Skeletal muscle tissue (tissue), 4 donors: ENCODE results near the gene TSPAN32. TPM values are rescaled to one million over a fixed set of nuclear protein-coding genes. Genes with fewer than 3 reads are reported as not detected.
"Not testable (repeated sequence)": the region's sequence is repeated elsewhere in the genome, so short reads cannot be mapped to it uniquely, and the experiment has no call there.

Source experiments
- H3K27ac ChIP-seq: one replicate; pipeline ENCODE4 v1.7.0; 2013; ENCODE audit warnings: mild to moderate bottlenecking, low read depth, low read length, inconsistent platforms
- H3K27me3 ChIP-seq, 3 donors: one replicate each; pipeline ENCODE4 v1.7.0; 2013; ENCODE audit warnings: low read length in 3 of 3; ENCODE audit not compliant: control insufficient read depth in 3 of 3, insufficient read depth in 3 of 3
- H3K36me3 ChIP-seq, 3 donors: one replicate each; pipeline ENCODE4 v1.7.0; 2013; ENCODE audit warnings: low read length in 3 of 3; ENCODE audit not compliant: control insufficient read depth in 3 of 3, insufficient read depth in 3 of 3
- H3K4me1 ChIP-seq, 3 donors: one replicate each; pipeline ENCODE4 v1.7.0; 2013; ENCODE audit warnings: low read length in 3 of 3, mild to moderate bottlenecking in 3 of 3; ENCODE audit not compliant: control insufficient read depth in 3 of 3, insufficient read depth in 3 of 3
- H3K4me3 ChIP-seq, 3 donors: one replicate each; pipeline ENCODE4 v1.7.0; 2013; ENCODE audit warnings: low read length in 3 of 3
- H3K9ac ChIP-seq, 3 donors: one replicate each; pipeline ENCODE4 v1.7.0; 2013; ENCODE audit warnings: low read length in 3 of 3, mild to moderate bottlenecking in 3 of 3, moderate library complexity in 2 of 3, low read depth in 1 of 3
- H3K9me3 ChIP-seq, 3 donors: one replicate each; pipeline ENCODE4 v1.7.0; 2013; ENCODE audit warnings: low read length in 3 of 3; ENCODE audit not compliant: control insufficient read depth in 3 of 3
- total RNA-seq: library from RNA; depleted of rRNA; stranded (reverse); fragments of >200 nt; gene quantifications from one replicate; pipeline ENCODE4 v1.2.3, GENCODE V29; 2014
- donor health status: Osteomylitis.

The TSPAN32 gene
- total RNA-seq, 1 donor from 2014 or later = 2.1 TPM

- Histone ChIP-seq H3K4me3 (no peak overlapping the region), H3K9me3 (no peaks in the 10 kb centered on the region), H3K4me1 (no peaks in the 10 kb centered on the region), H3K9ac (no peak overlapping the region), H3K27ac (no peak overlapping the region), H3K27me3 (peaks cover 53 to 77% (median 74%) of the 10 kb centered on the region in 3 donors), H3K36me3 (no peaks in the 10 kb centered on the region)
Observed at GRCh38 chr11:2272946-2273280, 28.9 kb upstream of the TSPAN32 start.

DNA sequence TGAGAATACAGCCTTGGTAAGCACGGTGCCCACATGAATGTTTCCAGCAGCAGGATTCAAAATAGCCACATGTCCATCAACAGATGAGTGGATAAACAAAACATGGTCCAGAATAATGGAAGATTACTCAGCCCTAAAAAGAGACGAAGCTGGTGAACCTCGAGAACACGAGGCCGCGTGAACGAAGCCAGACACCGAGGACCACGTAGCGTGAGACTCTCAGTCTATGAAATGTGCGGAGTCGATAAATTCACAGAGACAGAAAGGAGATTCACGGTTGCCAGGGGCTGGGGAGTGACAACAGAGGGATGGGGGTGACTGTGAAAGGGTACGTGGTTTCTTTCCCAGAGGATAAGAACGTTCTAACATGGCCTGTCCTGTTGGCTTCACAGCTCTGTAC is 28.5 kb upstream of the TSPAN32 start:
- no peak overlapping the region for H3K9ac ChIP-seq
- no peak overlapping the region for H3K4me3 ChIP-seq
- no peaks in the 10 kb centered on the region for H3K36me3 ChIP-seq
- no peaks in the 10 kb centered on the region for H3K4me1 ChIP-seq
- peaks cover 49 to 73% (median 70%) of the 10 kb centered on the region in 3 donors for H3K27me3 ChIP-seq
- H3K9me3 ChIP-seq = no peaks in the 10 kb centered on the region
- H3K27ac ChIP-seq = no peak overlapping the region

DNA sequence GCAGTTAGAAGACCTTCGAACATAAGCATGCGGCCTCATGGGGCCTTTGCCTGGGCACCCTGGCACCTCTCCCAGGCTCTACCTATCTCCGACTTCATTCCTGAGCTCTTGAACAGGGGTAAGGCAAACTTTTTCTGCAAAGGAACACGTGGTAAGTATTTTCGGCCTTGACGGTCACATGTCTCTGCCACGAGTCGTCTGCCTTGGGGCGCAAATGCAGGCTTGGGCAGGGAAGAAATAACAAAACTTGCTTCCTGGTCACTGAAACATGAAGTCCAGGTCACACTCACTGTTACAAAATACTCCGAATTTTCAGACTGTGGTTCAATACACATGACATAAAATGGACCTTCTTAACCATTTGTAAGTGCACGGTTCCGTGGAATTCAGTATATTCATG is 28.0 kb upstream of the TSPAN32 start:
- Histone ChIP-seq H3K4me3 (no peak overlapping the region), H3K4me1 (no peaks in the 10 kb centered on the region), H3K27me3 (peaks cover 47 to 69% (median 65%) of the 10 kb centered on the region in 3 donors), H3K9me3 (no peaks in the 10 kb centered on the region), H3K36me3 (no peaks in the 10 kb centered on the region), H3K9ac (no peak overlapping the region), H3K27ac (no peak overlapping the region)

GRCh38 chr11:2275334-2276279 is 26.2 kb upstream of the TSPAN32 start:
- Histone ChIP-seq H3K4me1 (no peaks in the 10 kb centered on the region), H3K9ac (no peak overlapping the region), H3K4me3 (no peak overlapping the region), H3K36me3 (no peaks in the 10 kb centered on the region), H3K27ac (no peak overlapping the region), H3K27me3 (peaks cover 41 to 52% (median 50%) of the 10 kb centered on the region in 3 donors), H3K9me3 (no peaks in the 10 kb centered on the region)

- no peaks in the 10 kb centered on the region for H3K4me1 ChIP-seq
- no peak overlapping the region for H3K4me3 ChIP-seq
- H3K36me3 ChIP-seq = no peaks in the 10 kb centered on the region
- no peak overlapping the region for H3K27ac ChIP-seq
- H3K9ac ChIP-seq = no peak overlapping the region
- peaks cover 36 to 45% (median 41%) of the 10 kb centered on the region in 3 donors for H3K27me3 ChIP-seq
- H3K9me3 ChIP-seq = no peaks in the 10 kb centered on the region
Observed at GRCh38 chr11:2276280-2277007, 25.4 kb upstream of the TSPAN32 start.

DNA sequence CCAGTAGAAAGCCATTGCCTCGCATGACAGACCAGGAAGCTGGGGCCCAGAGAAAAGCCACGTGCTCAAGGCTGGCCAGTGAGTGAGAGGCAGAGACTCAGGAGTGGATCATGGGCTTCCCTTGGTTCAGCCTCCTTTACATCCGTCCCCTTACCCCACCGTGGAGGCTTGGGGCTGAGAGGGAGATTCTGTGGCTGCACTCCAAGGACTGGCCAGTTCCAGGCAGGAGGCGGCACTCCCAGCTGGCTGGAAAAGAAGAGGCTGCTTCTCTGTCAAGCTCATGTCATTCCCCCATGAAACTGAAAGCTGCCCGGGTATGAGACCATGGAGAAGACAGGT is 24.8 kb upstream of the TSPAN32 start:
- H3K9me3 ChIP-seq = no peaks in the 10 kb centered on the region
- H3K4me1 ChIP-seq = no peaks in the 10 kb centered on the region
- H3K4me3 ChIP-seq = no peak overlapping the region
- H3K27ac ChIP-seq = no peak overlapping the region
- no peak overlapping the region for H3K9ac ChIP-seq
- H3K27me3 ChIP-seq = peaks cover 31 to 40% (median 36%) of the 10 kb centered on the region in 3 donors
- no peaks in the 10 kb centered on the region for H3K36me3 ChIP-seq

DNA sequence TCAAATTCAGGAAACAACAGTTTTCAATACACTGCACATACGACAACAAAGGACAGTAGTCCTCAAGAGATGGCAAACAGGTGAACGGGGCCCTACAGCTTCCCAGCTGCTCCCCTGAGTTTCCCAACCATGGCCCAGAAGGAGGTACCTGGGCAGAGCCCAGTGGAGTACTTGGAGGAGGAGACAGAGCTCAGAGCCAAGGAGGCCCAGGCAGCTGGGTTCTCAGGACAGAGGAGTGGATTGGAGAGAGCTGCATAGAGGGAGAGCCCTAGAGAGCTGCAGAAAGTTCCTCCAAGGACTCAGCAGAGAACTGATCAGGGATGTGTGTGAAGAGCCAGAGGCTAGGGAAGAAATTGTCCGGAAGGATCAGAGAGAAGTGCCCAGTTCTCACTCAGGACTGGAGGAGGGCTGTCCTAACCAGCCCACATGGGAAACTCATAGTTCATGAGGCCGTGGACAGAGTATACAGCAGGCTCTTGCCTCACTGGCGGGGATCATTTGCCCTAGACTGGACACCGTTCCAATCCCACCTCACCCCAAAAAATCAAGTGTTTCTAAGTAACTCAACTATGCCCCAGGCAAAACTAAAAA is 23.8 kb upstream of the TSPAN32 start:
- Histone ChIP-seq H3K9me3 (no peaks in the 10 kb centered on the region), H3K27ac (no peak overlapping the region), H3K27me3 (peaks cover 20 to 32% (median 25%) of the 10 kb centered on the region in 3 donors), H3K9ac (no peak overlapping the region), H3K4me1 (no peaks in the 10 kb centered on the region), H3K36me3 (no peaks in the 10 kb centered on the region), H3K4me3 (no peak overlapping the region)

DNA sequence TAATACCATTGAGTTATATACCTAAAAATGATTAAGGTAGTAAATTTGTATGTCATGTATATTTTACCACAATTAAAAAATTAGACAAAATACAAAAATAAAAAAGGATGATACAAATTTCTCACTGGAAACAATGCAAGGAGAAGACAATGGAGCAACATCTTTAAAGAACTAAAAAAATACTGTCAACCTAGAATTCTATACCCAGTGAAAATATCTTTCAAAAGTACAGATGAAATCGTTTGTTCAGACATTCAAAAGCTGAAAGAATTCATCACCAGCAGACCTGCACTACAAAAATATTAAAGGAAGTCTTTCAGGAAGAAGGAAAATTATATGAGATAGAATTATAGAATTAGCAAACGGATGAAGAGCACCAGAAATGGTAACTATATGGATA is 21.6 kb upstream of the TSPAN32 start:
- Histone ChIP-seq H3K36me3 (no peaks in the 10 kb centered on the region), H3K9ac (no peak overlapping the region), H3K9me3 (no peaks in the 10 kb centered on the region), H3K27ac (no peak overlapping the region), H3K4me1 (no peaks in the 10 kb centered on the region), H3K27me3 (peaks cover 11 to 21% (median 12%) of the 10 kb centered on the region in 3 donors), H3K4me3 (no peak overlapping the region)

- H3K4me3 ChIP-seq, H3K9me3 ChIP-seq, H3K27ac ChIP-seq, H3K9ac ChIP-seq, H3K4me1 ChIP-seq, H3K36me3 ChIP-seq: not testable (repeated sequence)
- peaks cover 27 to 36% (median 35%) of the 10 kb centered on the region in 3 donors for H3K27me3 ChIP-seq
Observed at GRCh38 chr11:2286350-2286749, 15.5 kb upstream of the TSPAN32 start.

- H3K9me3 ChIP-seq = no peaks in the 10 kb centered on the region
- H3K27me3 ChIP-seq = peaks cover 27 to 36% (median 35%) of the 10 kb centered on the region in 3 donors
- no peak overlapping the region for H3K4me3 ChIP-seq
- no peak overlapping the region for H3K27ac ChIP-seq
- H3K9ac ChIP-seq = no peak overlapping the region
- no peaks in the 10 kb centered on the region for H3K36me3 ChIP-seq
- H3K4me1 ChIP-seq = peaks cover 0 to 4% (median 0%) of the 10 kb centered on the region in 3 donors
Observed at GRCh38 chr11:2287091-2287490, 14.7 kb upstream of the TSPAN32 start.
